ENCODE data around the gene CSF2. TPM values are rescaled to one million over a fixed set of nuclear protein-coding genes. Genes with fewer than 3 reads are reported as not detected.

The CSF2 gene
- total RNA-seq, 1 donor from 2014 or later = 7.1 TPM

GRCh38 chr5:132086277-132086794, 12.7 kb downstream of the CSF2 start:
- Histone ChIP-seq H3K27ac (no peak overlapping the region), H3K36me3 (no peaks in the 10 kb centered on the region), H3K9me3 (no peaks in the 10 kb centered on the region), H3K4me3 (no peak overlapping the region), H3K27me3 (no peaks in the 10 kb centered on the region), H3K4me1 (peaks cover 7% of the 10 kb centered on the region)
- TF ChIP-seq CTCF (IDR thresholded peaks at IDR 0.05) = no peak
- ATAC-seq (peak; percentile 70), DNase-seq (no peak)
- intact Hi-C loops (cut with DNase I) = no loop called here

GRCh38 chr5:132087176-132087575, 13.6 kb downstream of the CSF2 start:
- DNase-seq = no peak
- H3K4me1 ChIP-seq = peaks cover 7% of the 10 kb centered on the region
- H3K9me3 ChIP-seq = no peaks in the 10 kb centered on the region
- no peak overlapping the region for H3K4me3 ChIP-seq
- H3K36me3 ChIP-seq = no peaks in the 10 kb centered on the region
- H3K27me3 ChIP-seq = no peaks in the 10 kb centered on the region
- intact Hi-C loops (cut with DNase I) = no loop called here
- no peak for TF ChIP-seq CTCF (IDR thresholded peaks at IDR 0.05)
- H3K27ac ChIP-seq = no peak overlapping the region
- no peak for ATAC-seq

- Histone ChIP-seq H3K4me3 (no peak overlapping the region), H3K4me1 (peaks cover 7% of the 10 kb centered on the region), H3K9me3 (no peaks in the 10 kb centered on the region), H3K36me3 (no peaks in the 10 kb centered on the region), H3K27ac (no peak overlapping the region), H3K27me3 (no peaks in the 10 kb centered on the region)
- TF ChIP-seq CTCF (IDR thresholded peaks at IDR 0.05) = no peak
- ATAC-seq (no peak), DNase-seq (no peak)
- intact Hi-C loops (cut with DNase I) = no loop called here
These were observed 14.1 kb downstream of the CSF2 start for GRCh38 chr5:132087661-132088060.

GRCh38 chr5:132089363-132089762, 15.8 kb downstream of the CSF2 start:
- Histone ChIP-seq H3K27ac (no peak overlapping the region), H3K4me3 (no peak overlapping the region), H3K36me3 (no peaks in the 10 kb centered on the region), H3K4me1 (peaks cover 7% of the 10 kb centered on the region), H3K9me3 (no peaks in the 10 kb centered on the region), H3K27me3 (no peaks in the 10 kb centered on the region)
- ATAC-seq = no peak
- DNase-seq = no peak
- intact Hi-C loops (cut with DNase I) = no loop called here
- TF ChIP-seq CTCF (IDR thresholded peaks at IDR 0.05) = no peak

GRCh38 chr5:132090107-132090506, 16.5 kb downstream of the CSF2 start:
- Histone ChIP-seq H3K27ac (no peak overlapping the region), H3K27me3 (no peaks in the 10 kb centered on the region), H3K36me3 (no peaks in the 10 kb centered on the region), H3K4me3 (no peak overlapping the region), H3K4me1 (peaks cover 7% of the 10 kb centered on the region), H3K9me3 (no peaks in the 10 kb centered on the region)
- DNase-seq = no peak
- intact Hi-C loops (cut with DNase I) = no loop called here
- TF ChIP-seq CTCF (IDR thresholded peaks at IDR 0.05) = no peak
- ATAC-seq = no peak

- ATAC-seq = no peak
- Histone ChIP-seq H3K9me3 (no peaks in the 10 kb centered on the region), H3K4me1 (peaks cover 4% of the 10 kb centered on the region), H3K4me3 (no peak overlapping the region), H3K27me3 (no peaks in the 10 kb centered on the region), H3K27ac (no peak overlapping the region), H3K36me3 (no peaks in the 10 kb centered on the region)
- intact Hi-C loops (cut with DNase I) = no loop called here
- no peak for DNase-seq
- TF ChIP-seq CTCF (IDR thresholded peaks at IDR 0.05) = no peak
These were observed 19.7 kb downstream of the CSF2 start for GRCh38 chr5:132093271-132093670.
